Thyroid gland (tissue), 4 donors: ENCODE results near the gene CSF1R.

Experiments
- CTCF ChIP-seq, 6 experiments: fragments of 200-600 bp in 3 of 6; fragments of 450-650 bp in 3 of 6; sonication (generic) in 3 of 6; IDR thresholded peaks; one replicate each; pipeline ENCODE4 v1.5.1; 2016 to 2019; ENCODE audit warnings: antibody characterized with exemption in 6 of 6, mild to moderate bottlenecking in 2 of 6, inconsistent platforms in 1 of 6, moderate library complexity in 1 of 6
- POLR2A ChIP-seq, 2 donors: fragments of 450-650 bp; IDR thresholded peaks; one replicate each; pipeline ENCODE4 v1.6.1; 2017; ENCODE audit warnings: antibody characterized with exemption in 2 of 2, mild to moderate bottlenecking in 2 of 2, moderate library complexity in 1 of 2

- TF ChIP-seq CTCF (IDR thresholded peaks at IDR 0.05) (no peak), POLR2A (IDR thresholded peaks at IDR 0.05) (no peak)
Measured at GRCh38 chr5:150120617-150121447, 34.5 kb upstream of the CSF1R start.
